Smooth muscle cell (in vitro differentiated cells): Measurements from ENCODE around the gene ABHD15. TPM values are rescaled to one million over a fixed set of nuclear protein-coding genes. Genes with fewer than 3 reads are reported as not detected.

ENCODE experiments used
- DNase-seq: peaks from one replicate; lab custom pipeline; 2025; ENCODE audit not compliant: unreplicated experiment; lab: John Stamatoyannopoulos, UW
- H2AFZ ChIP-seq: fragments of 200-600 bp; sonication (generic); 2 replicates; pipeline ENCODE4 v1.6.0; 2016; ENCODE audit warnings: antibody characterized with exemption, low read depth, mild to moderate bottlenecking
- H3F3A ChIP-seq: fragments of 200-600 bp; sonication (generic); 2 replicates; pipeline ENCODE4 v1.6.0; 2017; ENCODE audit warnings: antibody characterized with exemption, low read depth
- H3K27ac ChIP-seq: fragments of 200-600 bp; sonication (generic); 2 replicates; pipeline ENCODE4 v1.5.1; 2016; ENCODE audit warnings: low read depth, mild to moderate bottlenecking
- H3K27me3 ChIP-seq: fragments of 200-600 bp; sonication (generic); 2 replicates; pipeline ENCODE4 v1.6.1; 2016; ENCODE audit warnings: low read depth, mild to moderate bottlenecking
- H3K36me3 ChIP-seq: fragments of 200-600 bp; sonication (generic); 2 replicates; pipeline ENCODE4 v1.5.1; 2016; ENCODE audit warnings: low read depth
- H3K4me1 ChIP-seq: fragments of 200-600 bp; sonication (generic); 2 replicates; pipeline ENCODE4 v1.5.1; 2016; ENCODE audit warnings: low read depth
- H3K4me2 ChIP-seq: fragments of 200-600 bp; sonication (generic); 2 replicates; pipeline ENCODE4 v1.6.0; 2016; ENCODE audit warnings: mild to moderate bottlenecking
- H3K4me3 ChIP-seq: fragments of 200-600 bp; sonication (generic); 2 replicates; pipeline ENCODE4 v1.5.1; 2016; ENCODE audit warnings: mild to moderate bottlenecking
- H3K79me2 ChIP-seq: fragments of 200-600 bp; sonication (generic); 2 replicates; pipeline ENCODE4 v1.6.0; 2016; ENCODE audit warnings: low read depth, mild to moderate bottlenecking
- H3K9ac ChIP-seq: fragments of 200-600 bp; sonication (generic); 2 replicates; pipeline ENCODE4 v1.6.0; 2016; ENCODE audit warnings: low read depth
- H3K9me3 ChIP-seq: fragments of 200-600 bp; sonication (generic); replicated peaks from 2 replicates; pipeline ENCODE4 v1.5.1; 2016; ENCODE audit warnings: low read depth
- H4K20me1 ChIP-seq: fragments of 200-600 bp; sonication (generic); 2 replicates; pipeline ENCODE4 v1.6.0; 2016; ENCODE audit warnings: low read depth
- WGBS: methylation state at CpG from one replicate; pipeline ENCODE4 v1.1.7; 2016; ENCODE audit warnings: low lambda C conversion rate; 5-methylcytosine and 5-hydroxymethylcytosine counted together
- polyA plus RNA-seq: library from polyadenylated mRNA; unstranded; fragments of >200 nt; fragmentation: Nextera tagmentation; extraction: Ambion mirVana; gene quantifications from 2 replicates; pipeline ENCODE4 v1.2.1, GENCODE V29; 2016
- total RNA-seq: library from RNA; depleted of rRNA; stranded (reverse); fragments of >200 nt; gene quantifications from 2 replicates; pipeline ENCODE4 v1.2.3, GENCODE V29; 2014
- TF ChIP-seq, protein P1 (sequence below): fragments of 200-600 bp; sonication (generic); IDR thresholded peaks from 2 replicates; pipeline ENCODE4 v1.5.1; 2017; ENCODE audit warnings: borderline replicate concordance, mild to moderate bottlenecking, antibody characterized with exemption; ENCODE audit not compliant: insufficient read depth, poor library complexity, severe bottlenecking

ABHD15 gene
- total and polyA plus RNA-seq, 2 experiments from 2014 or later = 5.0 to 7.4 TPM

DNA sequence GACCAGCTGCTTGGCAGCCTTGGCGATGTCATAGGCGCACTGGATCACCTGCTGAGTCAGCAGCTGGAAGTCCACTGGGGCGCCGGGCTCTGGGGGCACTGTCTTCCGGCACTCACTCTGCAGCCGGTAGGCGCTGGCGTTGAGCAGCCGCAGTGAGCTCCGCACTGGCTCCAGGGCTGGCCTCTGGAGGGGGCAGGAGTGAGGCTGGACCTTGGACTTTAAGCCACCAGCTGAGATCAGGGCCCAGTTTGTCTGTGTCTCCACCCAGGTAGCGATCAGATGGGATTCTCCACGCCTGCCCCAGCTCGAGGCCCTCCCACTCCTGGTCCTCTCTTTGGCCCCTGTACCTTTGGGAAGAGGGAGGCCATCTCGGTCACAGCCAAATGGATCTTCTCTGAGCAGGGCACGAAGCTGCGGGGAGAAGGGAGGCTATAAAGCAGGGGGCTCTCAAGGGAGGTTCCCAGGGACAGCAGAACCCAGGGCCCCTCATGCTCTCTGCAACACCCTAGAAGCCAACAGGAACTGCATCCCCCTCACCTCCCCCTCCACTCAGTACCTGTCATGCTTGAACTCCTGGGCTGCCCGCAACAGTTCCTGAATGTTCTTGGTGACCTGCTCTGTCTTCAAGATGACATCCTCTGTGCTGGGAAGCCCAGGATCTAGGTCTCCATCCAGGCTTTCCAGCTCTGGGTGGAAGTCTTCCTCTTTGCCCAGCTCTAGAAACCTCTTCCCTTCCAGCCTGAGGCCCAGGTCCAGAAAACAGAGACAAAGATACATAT lies 8.1 kb upstream of the ABHD15 start:
- H3K27me3 ChIP-seq = no peaks in the 10 kb centered on the region
- no peaks in the 10 kb centered on the region for H3K36me3 ChIP-seq
- H3K79me2 ChIP-seq = peaks cover 7% of the 10 kb centered on the region
- no peaks in the 10 kb centered on the region for H3K9me3 ChIP-seq
- H3K9ac ChIP-seq = no peak overlapping the region
- H3K27ac ChIP-seq = no peak overlapping the region
- DNase-seq = no peak
- H2AFZ ChIP-seq = no peak overlapping the region
- no peak overlapping the region for H3K4me2 ChIP-seq
- H3K4me3 ChIP-seq = no peak overlapping the region
- WGBS = 95% methylated on average over 17 of the region's 17 CpGs
- TF ChIP-seq, protein P1, sequence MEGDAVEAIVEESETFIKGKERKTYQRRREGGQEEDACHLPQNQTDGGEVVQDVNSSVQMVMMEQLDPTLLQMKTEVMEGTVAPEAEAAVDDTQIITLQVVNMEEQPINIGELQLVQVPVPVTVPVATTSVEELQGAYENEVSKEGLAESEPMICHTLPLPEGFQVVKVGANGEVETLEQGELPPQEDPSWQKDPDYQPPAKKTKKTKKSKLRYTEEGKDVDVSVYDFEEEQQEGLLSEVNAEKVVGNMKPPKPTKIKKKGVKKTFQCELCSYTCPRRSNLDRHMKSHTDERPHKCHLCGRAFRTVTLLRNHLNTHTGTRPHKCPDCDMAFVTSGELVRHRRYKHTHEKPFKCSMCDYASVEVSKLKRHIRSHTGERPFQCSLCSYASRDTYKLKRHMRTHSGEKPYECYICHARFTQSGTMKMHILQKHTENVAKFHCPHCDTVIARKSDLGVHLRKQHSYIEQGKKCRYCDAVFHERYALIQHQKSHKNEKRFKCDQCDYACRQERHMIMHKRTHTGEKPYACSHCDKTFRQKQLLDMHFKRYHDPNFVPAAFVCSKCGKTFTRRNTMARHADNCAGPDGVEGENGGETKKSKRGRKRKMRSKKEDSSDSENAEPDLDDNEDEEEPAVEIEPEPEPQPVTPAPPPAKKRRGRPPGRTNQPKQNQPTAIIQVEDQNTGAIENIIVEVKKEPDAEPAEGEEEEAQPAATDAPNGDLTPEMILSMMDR = no peak
- peaks cover 7% of the 10 kb centered on the region for H3K4me1 ChIP-seq
- no peaks in the 10 kb centered on the region for H3F3A ChIP-seq
- H4K20me1 ChIP-seq = peaks cover under 1% of the 10 kb centered on the region

- Histone ChIP-seq H3K9me3 (no peaks in the 10 kb centered on the region), H4K20me1 (no peaks in the 10 kb centered on the region), H3K9ac (no peak overlapping the region), H3K4me3 (no peak overlapping the region), H3F3A (peaks cover 6% of the 10 kb centered on the region), H3K4me2 (no peak overlapping the region), H2AFZ (no peak overlapping the region), H3K4me1 (peaks cover 15% of the 10 kb centered on the region), H3K27ac (no peak overlapping the region), H3K36me3 (no peaks in the 10 kb centered on the region), H3K79me2 (peaks cover 7% of the 10 kb centered on the region), H3K27me3 (no peaks in the 10 kb centered on the region)
- no peak for DNase-seq
- WGBS = 86% methylated on average over 13 of the region's 14 CpGs
- TF ChIP-seq, protein P1 = no peak
These were observed 7.3 kb upstream of the ABHD15 start for GRCh38 chr17:29573871-29574731.

DNA sequence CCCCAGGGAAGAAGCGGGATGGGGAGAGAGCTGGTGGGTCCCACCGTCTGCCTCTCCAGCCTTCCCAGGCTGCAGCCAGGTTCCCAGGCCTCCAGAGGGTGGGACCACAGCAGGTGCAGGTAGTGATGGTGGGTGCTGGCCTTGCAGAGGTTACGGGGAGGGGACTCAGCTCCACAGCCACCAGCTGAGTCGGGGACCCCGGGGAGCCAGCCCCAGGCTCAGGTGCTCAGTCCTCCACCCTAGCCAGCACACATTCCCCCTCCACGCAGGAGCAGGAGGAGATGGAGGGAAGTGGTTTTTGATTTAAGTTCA lies 6.7 kb upstream of the ABHD15 start:
- WGBS = 96% methylated on average over 6 of the region's 6 CpGs
- Histone ChIP-seq H3K4me2 (no peak overlapping the region), H3K36me3 (no peaks in the 10 kb centered on the region), H3K4me3 (no peak overlapping the region), H3K9ac (no peak overlapping the region), H3K9me3 (no peaks in the 10 kb centered on the region), H3K79me2 (peaks cover 7% of the 10 kb centered on the region), H3K27me3 (no peaks in the 10 kb centered on the region), H4K20me1 (no peaks in the 10 kb centered on the region), H2AFZ (no peak overlapping the region), H3F3A (peaks cover 7% of the 10 kb centered on the region), H3K4me1 (peaks cover 16% of the 10 kb centered on the region), H3K27ac (no peak overlapping the region)
- DNase-seq = no peak
- TF ChIP-seq, protein P1 = no peak
